Sciatic nerve (tissue), 2 donors: ENCODE measurements around the gene OPCML. TPM values are rescaled to one million over a fixed set of nuclear protein-coding genes. Genes with fewer than 3 reads are reported as not detected.

Experiments used
- ATAC-seq: fragments of 200-7000 bp; cut with Tn5 transposase; one replicate; pipeline ENCODE4 v1.9.1; 2020; ENCODE audit warnings: mild to moderate bottlenecking, moderate library complexity
- DNase-seq: peaks from one replicate; pipeline ENCODE4 v3.0.0-alpha.2; 2020; ENCODE audit warnings: low spot score
- intact Hi-C: fragments of 100-400 bp; cut with DNase I; formaldehyde crosslinking; loops from one replicate; pipeline ENCODE4 v1.14.2; 2022
- total RNA-seq: library from RNA; stranded (reverse); fragmentation: NEBNext Ultra II Directional; extraction: Animal tissue kit (Norgen Biotek cat#: 25700); gene quantifications from one replicate; pipeline ENCODE4 v1.2.1, GENCODE V29; 2021
- donor health status: DM: no; HTN: no; CAD: no.
- donor health status: DM: no; HTN: no; CAD: no.

OPCML gene
- total RNA-seq, 1 donor from 2014 or later: 4.5 TPM

GRCh38 chr11:133133606-133134005, 398.7 kb downstream of the OPCML start:
- no peak for DNase-seq
- intact Hi-C loops: no loop called here
- ATAC-seq: no peak

GRCh38 chr11:133133050-133133449, 399.3 kb downstream of the OPCML start:
- DNase-seq (no peak), ATAC-seq (no peak)
- intact Hi-C loops: no loop called here

GRCh38 chr11:133127741-133128140, 404.6 kb downstream of the OPCML start:
- ATAC-seq (no peak), DNase-seq (no peak)
- intact Hi-C loops: no loop called here

- ATAC-seq (no peak), DNase-seq (no peak)
- intact Hi-C loops: no loop called here
These were observed 408.5 kb downstream of the OPCML start for GRCh38 chr11:133123796-133124195.

- DNase-seq (no peak), ATAC-seq (no peak)
- intact Hi-C loops: no loop called here
These were observed 408.9 kb downstream of the OPCML start for GRCh38 chr11:133123366-133123765.

- intact Hi-C loops: no loop called here
- DNase-seq (no peak), ATAC-seq (no peak)
These were observed 410.0 kb downstream of the OPCML start for GRCh38 chr11:133122256-133122655.

GRCh38 chr11:133118563-133119268, 413.6 kb downstream of the OPCML start:
- intact Hi-C loops: no loop called here
- ATAC-seq (no peak), DNase-seq (no peak)

GRCh38 chr11:133115099-133115498, 417.2 kb downstream of the OPCML start:
- intact Hi-C loops: no loop called here
- DNase-seq (no peak), ATAC-seq (no peak)

GRCh38 chr11:133107763-133108162, 424.5 kb downstream of the OPCML start:
- DNase-seq: no peak
- ATAC-seq: no peak
- intact Hi-C loops: no loop called here

- intact Hi-C loops: no loop called here
- no peak for ATAC-seq
These were observed 425.2 kb downstream of the OPCML start for GRCh38 chr11:133107136-133107535.

GRCh38 chr11:133106417-133106816, 425.9 kb downstream of the OPCML start:
- ATAC-seq (no peak), DNase-seq (no peak)
- intact Hi-C loops: no loop called here

More at GRCh38 chr11:133107136-133107535, 425.2 kb downstream of the OPCML start:
- DNase-seq: no peak

- ATAC-seq (no peak), DNase-seq (no peak)
- intact Hi-C loops: no loop called here
These were observed 428.1 kb downstream of the OPCML start for GRCh38 chr11:133104009-133104744.

- no peak for DNase-seq
- intact Hi-C loops: no loop called here
These were observed 435.3 kb downstream of the OPCML start for GRCh38 chr11:133096981-133097380.

GRCh38 chr11:133086518-133086917, 445.8 kb downstream of the OPCML start:
- ATAC-seq (no peak), DNase-seq (no peak)
- intact Hi-C loops: no loop called here

More at GRCh38 chr11:133096981-133097380, 435.3 kb downstream of the OPCML start:
- no peak for ATAC-seq

- ATAC-seq (peak; percentile 70), DNase-seq (peak; percentile 77)
- intact Hi-C loops: no loop called here
These were observed 449.3 kb downstream of the OPCML start for GRCh38 chr11:133082841-133083488.

- ATAC-seq (no peak), DNase-seq (peak; percentile 72)
- intact Hi-C loops: no loop called here
These were observed 449.9 kb downstream of the OPCML start for GRCh38 chr11:133082453-133082781.

GRCh38 chr11:133081730-133082452, 450.4 kb downstream of the OPCML start:
- ATAC-seq (no peak), DNase-seq (no peak)
- intact Hi-C loops: no loop called here

- no peak for DNase-seq
- intact Hi-C loops: no loop called here
- ATAC-seq: no peak
These were observed 451.3 kb downstream of the OPCML start for GRCh38 chr11:133081020-133081419.

GRCh38 chr11:133078591-133079404, 453.5 kb downstream of the OPCML start:
- ATAC-seq (peak; percentile 58), DNase-seq (no peak)
- intact Hi-C loops: no loop called here
